ENCODE results near the gene SORCS3. TPM values are rescaled to one million over a fixed set of nuclear protein-coding genes. Genes with fewer than 3 reads are reported as not detected.

SORCS3 gene
- polyA plus RNA-seq, 3 donors, result not detected

DNA sequence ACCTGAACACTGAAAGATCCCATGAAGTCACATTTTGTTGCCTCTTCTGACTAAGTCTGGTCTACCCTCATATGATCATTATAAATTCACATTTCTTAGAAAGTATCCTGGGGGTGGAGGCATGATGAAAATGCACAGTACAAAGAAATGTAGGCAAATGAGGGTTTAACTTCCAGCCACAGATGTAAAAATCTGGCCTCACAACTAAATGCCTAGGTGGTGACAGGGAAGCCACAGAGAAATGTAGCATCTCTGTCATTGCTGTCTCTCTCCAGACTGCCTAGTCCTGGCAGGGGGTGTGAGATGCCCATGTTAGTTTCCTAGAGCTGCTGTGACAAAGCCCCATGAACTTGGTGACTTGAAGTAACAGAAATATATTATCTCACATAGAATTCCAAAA, 395.9 kb downstream of the SORCS3 start:
- H3K27me3 ChIP-seq (ENCODE audit: control insufficient read depth in 2 of 2, insufficient read depth in 2 of 2, low read length in 2 of 2), result no peaks in the 10 kb centered on the region
- no peaks in the 10 kb centered on the region for H3K36me3 ChIP-seq (replicated peaks in 1 of 2; ENCODE audit: control insufficient read depth in 1 of 2, insufficient read depth in 2 of 2, low read length in 2 of 2)
- TF ChIP-seq CTCF (IDR thresholded peaks at IDR 0.05), result no peak
- no peak for DNase-seq
- H3K27me3 Mint-ChIP-seq (ENCODE audit: low read depth in 3 of 3), result peaks cover 0 to 3% (median 2%) of the 10 kb centered on the region in 3 donors
- intact Hi-C loops (cut with micrococcal nuclease), result no loop called here
- no peak overlapping the region for H3K4me2 ChIP-seq (replicated peaks; ENCODE audit: extremely low read depth, low read length, poor library complexity, severe bottlenecking)
- H3K9me3 Mint-ChIP-seq, result peaks cover 0 to 3% (median 0%) of the 10 kb centered on the region in 7 donors
- no peaks in the 10 kb centered on the region for H3K79me2 ChIP-seq (ENCODE audit: insufficient read depth, low read length)
- no peaks in the 10 kb centered on the region for H3K36me3 Mint-ChIP-seq
- H3K27ac Mint-ChIP-seq, result no peak overlapping the region
- H3K4me3 ChIP-seq (replicated peaks in 1 of 3; ENCODE audit: low read depth in 2 of 3, low read length in 3 of 3), result no peak overlapping the region
- no peak overlapping the region for H3K27ac ChIP-seq (ENCODE audit: low read depth in 1 of 2, low read length in 2 of 2)
- no peaks in the 10 kb centered on the region for H3K4me1 ChIP-seq (ENCODE audit: control insufficient read depth in 1 of 2, insufficient read depth in 2 of 2, low read length in 2 of 2)
- no peak overlapping the region for H3K9ac ChIP-seq (ENCODE audit: insufficient read depth, low read length, poor library complexity, severe bottlenecking)
- no peak overlapping the region for H2AFZ ChIP-seq (ENCODE audit: insufficient read depth, low read depth, low read length, poor library complexity, severe bottlenecking)
- H4K20me1 ChIP-seq (ENCODE audit: insufficient read depth, low read length), result no peaks in the 10 kb centered on the region
- H3K4me3 Mint-ChIP-seq, result no peak overlapping the region
- no peaks in the 10 kb centered on the region for H3K9me3 ChIP-seq (replicated peaks in 1 of 2; ENCODE audit: control insufficient read depth in 1 of 2, insufficient read depth in 1 of 2, low read length in 2 of 2)
- H3K4me1 Mint-ChIP-seq, result no peaks in the 10 kb centered on the region

DNA sequence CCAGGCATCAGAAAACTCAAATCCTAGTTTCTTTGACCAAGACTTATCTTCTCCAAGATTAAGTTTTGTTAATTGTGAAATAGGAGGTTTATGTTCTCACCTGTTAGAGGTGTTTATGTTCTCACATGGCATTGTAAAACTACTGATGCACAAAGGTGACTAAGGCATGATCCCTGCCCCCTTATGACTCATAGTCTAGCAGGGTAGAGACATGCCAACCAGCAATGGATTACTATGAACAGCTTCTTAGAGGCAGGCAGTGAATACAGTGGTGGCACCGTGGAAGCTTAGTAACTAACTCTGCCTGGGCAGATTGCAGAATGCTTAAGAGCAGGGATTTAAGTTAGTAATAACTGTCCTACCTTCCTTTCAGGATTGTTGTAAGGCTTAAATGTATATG, 400.9 kb downstream of the SORCS3 start:
- no peak overlapping the region for H3K4me3 Mint-ChIP-seq
- no peaks in the 10 kb centered on the region for H3K36me3 Mint-ChIP-seq
- Histone ChIP-seq H4K20me1 (ENCODE audit: insufficient read depth, low read length) (no peaks in the 10 kb centered on the region), H3K9ac (ENCODE audit: insufficient read depth, low read length, poor library complexity, severe bottlenecking) (no peak overlapping the region), H3K4me3 (replicated peaks in 1 of 3; ENCODE audit: low read depth in 2 of 3, low read length in 3 of 3) (no peak overlapping the region), H3K9me3 (replicated peaks in 1 of 2; ENCODE audit: control insufficient read depth in 1 of 2, insufficient read depth in 1 of 2, low read length in 2 of 2) (no peaks in the 10 kb centered on the region), H2AFZ (ENCODE audit: insufficient read depth, low read depth, low read length, poor library complexity, severe bottlenecking) (no peak overlapping the region), H3K4me2 (replicated peaks; ENCODE audit: extremely low read depth, low read length, poor library complexity, severe bottlenecking) (no peak overlapping the region), H3K27me3 (ENCODE audit: control insufficient read depth in 2 of 2, insufficient read depth in 2 of 2, low read length in 2 of 2) (no peaks in the 10 kb centered on the region), H3K4me1 (ENCODE audit: control insufficient read depth in 1 of 2, insufficient read depth in 2 of 2, low read length in 2 of 2) (no peaks in the 10 kb centered on the region), H3K27ac (ENCODE audit: low read depth in 1 of 2, low read length in 2 of 2) (no peak overlapping the region), H3K79me2 (ENCODE audit: insufficient read depth, low read length) (no peaks in the 10 kb centered on the region), H3K36me3 (replicated peaks in 1 of 2; ENCODE audit: control insufficient read depth in 1 of 2, insufficient read depth in 2 of 2, low read length in 2 of 2) (no peaks in the 10 kb centered on the region)
- H3K27ac Mint-ChIP-seq, result no peak overlapping the region
- peaks cover 0 to 5% (median 0%) of the 10 kb centered on the region in 7 donors for H3K9me3 Mint-ChIP-seq
- intact Hi-C loops (cut with micrococcal nuclease), result no loop called here
- peaks cover 0 to 4% (median 0%) of the 10 kb centered on the region in 3 donors for H3K27me3 Mint-ChIP-seq (ENCODE audit: low read depth in 3 of 3)
- DNase-seq, result no peak
- no peaks in the 10 kb centered on the region for H3K4me1 Mint-ChIP-seq
- WGBS (ENCODE audit: insufficient coverage), result no CpG with 5 or more reads among the region's 1 CpG
- TF ChIP-seq CTCF (IDR thresholded peaks at IDR 0.05), result no peak
